CD4-positive, alpha-beta T cell treated with Interleukin-17A for 4 hours (primary cell): ENCODE data around the gene HOXA6.

Experiments
- DNase-seq: peaks from one replicate; pipeline ENCODE4 v3.0.0-alpha.2; 2020; ENCODE audit warnings: mixed read lengths

Gene HOXA6

GRCh38 chr7:27107391-27108381 lies 39.9 kb downstream of the HOXA6 start:
- no peak for DNase-seq

- no peak for DNase-seq
Observed at GRCh38 chr7:27106901-27107240, 40.7 kb downstream of the HOXA6 start.

GRCh38 chr7:27106181-27106900 lies 41.2 kb downstream of the HOXA6 start:
- DNase-seq, result no peak

- no peak for DNase-seq
Observed at GRCh38 chr7:27105301-27106031, 42.1 kb downstream of the HOXA6 start.

- DNase-seq, result no peak
Observed at GRCh38 chr7:27104341-27105058, 43.1 kb downstream of the HOXA6 start.

GRCh38 chr7:27103489-27104226 lies 43.9 kb downstream of the HOXA6 start:
- DNase-seq, result no peak

- no peak for DNase-seq
Observed at GRCh38 chr7:27102581-27103442, 44.8 kb downstream of the HOXA6 start, which contains the start of gene HOXA2. Gene HOXA2, minus strand, starts transcription at chr7:27102683. Its CDS starts 183 bp downstream, at chr7:27102500.

- no peak for DNase-seq
Observed at GRCh38 chr7:27101957-27102580, 45.5 kb downstream of the HOXA6 start.

GRCh38 chr7:27101171-27101956 lies 46.2 kb downstream of the HOXA6 start:
- no peak for DNase-seq

GRCh38 chr7:27100694-27101170 lies 46.8 kb downstream of the HOXA6 start:
- DNase-seq, result no peak

GRCh38 chr7:27099453-27100370 lies 47.9 kb downstream of the HOXA6 start:
- DNase-seq, result no peak

GRCh38 chr7:27098578-27099451 lies 48.8 kb downstream of the HOXA6 start:
- no peak for DNase-seq

- DNase-seq, result no peak
Observed at GRCh38 chr7:27097686-27098577, 49.6 kb downstream of the HOXA6 start.

- peak; percentile 14 for DNase-seq
Observed at GRCh38 chr7:27096768-27097514, 50.6 kb downstream of the HOXA6 start.
